ENCODE measurements around the gene SLC35E2B.
"Not testable (repeated sequence)": the region's sequence is repeated elsewhere in the genome, so short reads cannot be mapped to it uniquely, and the experiment has no call there.

DNA sequence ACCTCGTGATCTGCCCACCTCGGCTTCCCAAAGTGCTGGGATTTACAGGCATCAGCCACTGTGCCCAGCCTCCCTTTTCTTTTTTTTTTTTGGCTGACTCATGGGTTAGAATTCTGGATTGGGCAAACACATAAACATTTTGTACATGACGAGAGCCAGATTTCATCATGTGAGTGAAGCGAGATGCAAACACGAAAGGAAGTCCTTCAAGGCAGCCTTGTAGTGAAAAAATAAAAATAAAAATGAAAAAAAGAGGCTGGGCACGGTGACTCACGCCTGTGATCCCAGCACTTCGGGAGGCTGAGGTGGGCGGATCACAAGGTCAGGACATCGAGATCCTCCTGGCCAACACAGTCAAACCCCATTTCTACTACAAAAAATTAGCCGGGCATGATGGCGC is 48.4 kb upstream of the SLC35E2B start:
- not testable (repeated sequence) for TF ChIP-seq POLR2A (IDR thresholded peaks at IDR 0.05)
- TF ChIP-seq, protein P1, sequence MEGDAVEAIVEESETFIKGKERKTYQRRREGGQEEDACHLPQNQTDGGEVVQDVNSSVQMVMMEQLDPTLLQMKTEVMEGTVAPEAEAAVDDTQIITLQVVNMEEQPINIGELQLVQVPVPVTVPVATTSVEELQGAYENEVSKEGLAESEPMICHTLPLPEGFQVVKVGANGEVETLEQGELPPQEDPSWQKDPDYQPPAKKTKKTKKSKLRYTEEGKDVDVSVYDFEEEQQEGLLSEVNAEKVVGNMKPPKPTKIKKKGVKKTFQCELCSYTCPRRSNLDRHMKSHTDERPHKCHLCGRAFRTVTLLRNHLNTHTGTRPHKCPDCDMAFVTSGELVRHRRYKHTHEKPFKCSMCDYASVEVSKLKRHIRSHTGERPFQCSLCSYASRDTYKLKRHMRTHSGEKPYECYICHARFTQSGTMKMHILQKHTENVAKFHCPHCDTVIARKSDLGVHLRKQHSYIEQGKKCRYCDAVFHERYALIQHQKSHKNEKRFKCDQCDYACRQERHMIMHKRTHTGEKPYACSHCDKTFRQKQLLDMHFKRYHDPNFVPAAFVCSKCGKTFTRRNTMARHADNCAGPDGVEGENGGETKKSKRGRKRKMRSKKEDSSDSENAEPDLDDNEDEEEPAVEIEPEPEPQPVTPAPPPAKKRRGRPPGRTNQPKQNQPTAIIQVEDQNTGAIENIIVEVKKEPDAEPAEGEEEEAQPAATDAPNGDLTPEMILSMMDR (IDR thresholded peaks at IDR 0.05): not testable (repeated sequence)
